Activated effector memory CD4-positive, alpha-beta T cell treated with Interleukin-2 at 50 U/mL for 16 hours (primary cell): ENCODE data around the gene AIFM2.
"Not testable (repeated sequence)": the region's sequence is repeated elsewhere in the genome, so short reads cannot be mapped to it uniquely, and the experiment has no call there.

Source experiments
- DNase-seq: peaks from one replicate; pipeline ENCODE4 v3.0.0-alpha.2; 2020

The AIFM2 gene

DNA sequence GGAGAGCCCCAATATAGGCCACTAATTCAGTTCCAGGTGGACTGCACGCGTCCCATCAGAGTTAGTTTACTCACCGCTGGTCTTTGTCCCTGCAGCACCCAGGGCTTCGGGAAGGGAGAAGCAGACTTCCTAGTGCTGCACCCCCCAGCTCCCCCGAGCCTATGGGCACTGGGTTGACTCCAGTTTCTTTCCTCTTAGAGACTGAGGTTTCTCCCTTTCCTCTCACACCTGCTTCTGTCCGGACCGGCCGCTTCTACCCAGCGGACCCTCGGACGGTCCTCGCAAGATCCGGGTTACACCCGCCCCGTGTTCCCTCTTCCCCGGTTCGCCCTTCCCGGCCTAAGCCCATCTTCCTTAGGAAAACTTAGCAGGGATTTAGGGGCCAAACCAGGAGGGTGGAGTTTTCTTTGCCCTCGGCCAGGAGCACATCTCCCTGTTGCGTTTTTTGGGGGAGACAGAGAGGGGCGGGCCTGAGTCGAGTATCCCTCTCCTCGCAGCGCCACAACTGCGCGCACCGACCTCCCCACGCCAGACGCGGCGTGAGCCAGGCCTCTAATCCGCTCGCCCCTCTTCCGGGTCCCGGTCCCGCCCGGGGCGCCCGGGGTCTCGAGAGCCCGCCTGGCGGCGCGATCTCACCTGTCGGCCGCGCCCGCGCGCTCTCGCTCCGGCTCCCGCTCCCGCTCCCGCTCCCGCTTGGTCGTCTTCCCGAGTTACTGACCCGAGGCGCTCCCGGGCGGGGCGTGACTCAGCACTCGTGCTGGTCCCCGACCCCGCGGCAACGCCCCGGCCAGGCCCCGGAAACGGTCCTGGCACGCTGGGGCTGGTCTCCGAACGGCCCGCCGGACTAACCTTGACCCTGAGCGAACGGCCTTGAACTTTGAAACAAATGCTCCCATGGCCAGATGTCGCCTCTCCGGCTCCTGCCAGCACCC is at the start of gene AIFM2:
Gene AIFM2, minus strand, starts transcription at position 728 of the 932 bp plus-strand sequence. CDS start 8,741 bp downstream, outside the sequence.
- peak; percentile 6 for DNase-seq

DNA sequence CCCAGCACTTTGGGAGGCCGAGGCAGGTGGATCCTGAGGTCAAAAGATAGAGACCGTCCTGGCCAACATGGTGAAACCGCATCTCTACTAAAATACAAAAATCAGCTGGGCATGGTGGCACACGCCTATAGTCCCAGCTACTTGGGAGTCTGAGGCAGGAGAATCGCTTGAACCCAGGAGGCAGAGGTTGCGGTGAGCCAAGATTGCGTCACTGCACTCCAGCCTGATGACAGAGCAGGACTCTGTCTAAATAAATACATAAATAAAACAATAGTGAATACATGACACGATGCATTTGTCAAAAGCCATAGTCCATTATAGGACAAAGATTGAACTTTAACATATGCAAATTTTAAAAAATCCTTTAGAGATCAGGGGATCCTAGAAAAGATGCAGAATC is 46.6 kb upstream of the AIFM2 start:
- not testable (repeated sequence) for DNase-seq

DNA sequence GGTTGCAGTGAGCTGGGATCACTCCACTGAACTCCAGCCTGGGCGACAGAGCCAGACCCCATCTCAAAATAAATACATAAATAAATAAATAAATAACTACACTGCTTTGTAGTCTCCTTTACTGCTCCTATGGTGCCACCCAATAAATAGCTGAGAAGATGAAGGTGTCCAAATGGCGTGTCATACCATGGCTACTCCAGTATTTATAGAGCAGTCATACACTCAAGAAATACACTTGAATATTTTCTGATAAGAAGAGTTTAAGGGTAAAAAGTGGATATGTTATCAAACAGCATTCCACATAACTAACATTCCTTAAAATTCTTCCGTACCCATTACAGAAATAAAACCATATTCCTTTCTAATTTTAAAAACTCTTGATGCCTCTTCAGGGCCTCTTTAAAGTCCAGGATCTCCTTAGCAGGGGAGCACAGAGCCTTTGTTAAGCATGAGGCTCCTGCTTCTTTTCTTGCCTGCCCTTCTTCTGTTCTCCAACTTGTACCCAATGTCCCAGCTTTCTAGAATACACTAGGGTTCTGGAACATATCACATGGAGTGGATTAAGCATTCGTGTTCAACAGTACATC is 45.6 kb upstream of the AIFM2 start:
- DNase-seq, result no peak

DNA sequence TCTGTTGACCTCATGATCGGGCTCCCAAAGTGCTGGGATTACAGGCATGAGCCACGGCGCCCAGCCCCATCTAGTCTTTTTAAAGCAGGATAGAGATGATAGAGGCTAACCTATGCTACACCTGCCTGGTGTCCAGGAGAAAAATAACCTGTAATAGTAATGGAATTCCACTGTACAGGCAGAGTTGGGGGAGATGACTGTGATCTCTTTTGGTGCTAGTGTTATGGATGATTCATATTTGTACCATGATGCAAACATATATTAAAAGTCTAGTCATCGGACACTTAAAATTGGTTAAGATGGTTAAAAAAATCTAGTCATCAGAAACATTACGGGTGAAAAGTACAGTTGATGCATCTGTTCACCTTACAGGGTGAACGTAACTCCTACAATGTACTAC is 43.8 kb upstream of the AIFM2 start:
- DNase-seq, result no peak

DNA sequence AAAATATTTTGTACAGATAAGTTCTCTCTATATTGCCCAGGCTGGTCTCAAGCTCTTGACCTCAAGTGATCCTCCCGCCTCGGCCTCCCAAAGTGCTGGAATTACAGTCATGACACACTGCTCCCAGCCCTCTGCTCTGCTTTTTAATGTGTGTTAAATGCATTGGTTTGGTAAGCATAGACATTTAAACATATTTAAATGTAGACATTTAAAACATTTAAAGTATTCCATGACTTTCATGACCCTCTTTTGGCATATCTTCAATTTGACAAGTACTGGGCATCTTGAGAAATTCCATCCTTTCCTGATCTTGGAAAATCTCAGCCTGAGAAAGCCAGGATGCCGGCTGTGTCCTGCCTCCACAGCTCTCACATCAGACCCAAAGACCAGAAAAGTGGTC is 42.9 kb upstream of the AIFM2 start:
- no peak for DNase-seq

DNA sequence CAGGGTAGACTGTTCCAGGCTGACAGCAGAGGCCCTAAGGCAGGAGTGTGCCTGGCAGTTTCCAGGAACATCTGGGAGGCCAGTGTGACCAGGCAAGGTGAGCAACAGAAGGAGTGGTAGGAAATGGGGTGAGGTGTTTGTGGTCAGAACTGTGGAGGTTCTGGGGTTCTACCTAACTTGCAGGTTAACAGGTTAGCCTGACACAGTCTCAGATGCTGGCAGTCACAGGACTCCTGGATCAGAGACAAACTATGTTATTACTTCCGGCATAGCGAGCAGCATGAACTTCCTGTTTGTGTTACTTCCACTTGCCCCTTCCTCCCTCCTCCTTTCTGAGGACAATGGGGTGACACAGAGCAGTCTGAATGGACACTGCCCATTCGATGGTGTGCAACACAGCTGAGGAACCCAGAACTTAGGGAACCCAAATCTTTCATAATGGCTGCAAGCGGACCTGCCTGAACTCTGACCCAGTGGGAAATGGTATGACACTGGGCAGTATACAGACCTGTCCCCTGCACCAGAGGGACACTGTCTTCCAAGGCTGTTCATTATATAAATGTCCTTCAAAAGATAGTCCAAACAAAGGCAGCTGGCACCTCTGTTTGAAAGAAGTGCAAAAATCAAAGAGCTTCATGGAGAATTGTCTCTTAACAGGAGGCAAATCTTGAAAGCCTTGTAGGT is 41.6 kb upstream of the AIFM2 start:
- DNase-seq, result peak; percentile 19

DNA sequence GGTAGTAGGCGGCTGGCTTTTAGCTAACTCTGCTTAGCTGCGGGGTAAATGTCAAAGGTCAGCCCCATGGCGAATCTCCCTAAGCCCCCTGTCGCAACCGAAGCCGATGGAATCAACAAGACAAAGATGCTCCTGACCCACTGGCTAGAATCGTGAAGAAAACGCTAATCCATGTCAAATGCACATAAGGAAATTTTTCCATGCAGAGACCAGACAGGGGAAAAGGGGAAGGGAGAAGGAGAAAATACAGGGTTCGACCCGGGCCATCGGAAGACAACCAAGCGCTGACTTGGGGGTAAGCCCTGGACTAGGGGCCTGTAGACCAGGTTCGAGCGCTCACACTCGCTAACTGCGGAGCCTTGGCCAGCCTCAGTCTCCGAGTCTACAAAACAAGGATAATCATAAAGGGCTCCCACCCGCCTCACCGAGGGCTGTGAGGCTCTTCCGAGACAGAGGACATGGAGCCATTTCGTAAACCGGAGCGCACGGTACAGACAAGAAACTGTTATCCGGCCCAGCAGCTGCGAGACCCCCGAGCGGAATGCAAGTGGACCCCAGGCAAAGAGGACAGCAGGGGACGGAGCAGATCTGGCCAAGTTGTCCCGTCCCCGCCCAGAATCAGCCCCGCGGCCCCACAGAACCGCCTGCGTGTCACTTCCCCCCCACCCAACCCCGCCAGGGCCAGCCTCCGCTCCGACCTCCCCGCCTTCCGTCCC is 37.2 kb upstream of the AIFM2 start:
- DNase-seq, result no peak

DNA sequence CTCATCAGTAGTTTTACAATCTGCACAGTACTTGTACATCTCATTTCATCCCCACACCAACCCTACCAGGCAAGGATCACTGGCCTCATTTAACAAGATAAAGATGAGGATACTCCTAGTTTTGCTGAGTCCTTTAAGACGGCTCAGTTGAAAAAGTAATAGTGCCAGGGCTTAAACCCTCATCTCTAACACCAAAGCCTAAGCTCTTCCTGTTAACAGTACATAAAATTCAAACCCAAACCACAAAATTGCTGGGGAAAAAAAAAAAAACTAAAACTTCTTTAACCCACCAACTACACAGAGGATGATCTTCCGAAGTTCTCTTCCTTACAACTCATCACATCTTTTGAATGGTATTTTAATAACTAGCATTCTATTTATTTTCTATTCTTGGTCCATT is 36.4 kb upstream of the AIFM2 start:
- DNase-seq, result no peak

DNA sequence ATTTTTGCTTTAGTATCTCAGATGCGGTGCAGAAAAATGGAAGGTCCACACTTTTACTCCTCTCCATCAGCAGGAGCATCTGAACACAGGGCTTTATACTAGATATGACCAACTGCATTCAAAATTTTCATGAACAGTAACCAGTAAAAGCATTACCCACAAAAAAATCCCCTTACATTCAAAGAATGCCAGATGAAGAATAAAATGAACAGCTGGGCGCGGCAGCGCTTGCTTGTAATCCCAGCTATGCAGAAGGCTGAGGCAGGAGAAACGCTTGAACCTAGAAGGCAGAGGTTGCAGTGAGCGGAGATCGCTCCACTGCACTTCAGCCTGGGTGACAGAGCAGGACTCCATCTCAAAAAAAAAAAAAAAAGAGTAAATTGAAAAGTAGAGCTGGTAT is 34.6 kb upstream of the AIFM2 start:
- DNase-seq, result no peak

DNA sequence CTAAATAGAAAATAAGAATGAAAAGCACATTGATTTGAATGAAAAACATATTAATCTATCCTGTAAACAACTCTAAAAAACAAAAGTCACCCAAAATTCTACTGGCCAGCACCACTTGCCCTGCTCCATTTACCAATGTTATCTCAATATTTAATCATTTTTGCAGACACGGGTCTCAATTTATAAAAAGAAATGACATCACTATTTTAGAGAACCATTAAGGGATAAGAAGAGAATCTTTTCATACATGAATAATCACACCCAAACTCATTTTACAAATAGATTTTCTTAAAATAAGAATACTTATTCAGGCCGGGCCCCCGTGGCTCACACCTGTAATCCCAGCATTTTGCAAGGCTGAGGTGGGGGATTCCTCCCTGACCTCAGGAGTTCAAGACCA is 33.8 kb upstream of the AIFM2 start:
- DNase-seq, result no peak

DNA sequence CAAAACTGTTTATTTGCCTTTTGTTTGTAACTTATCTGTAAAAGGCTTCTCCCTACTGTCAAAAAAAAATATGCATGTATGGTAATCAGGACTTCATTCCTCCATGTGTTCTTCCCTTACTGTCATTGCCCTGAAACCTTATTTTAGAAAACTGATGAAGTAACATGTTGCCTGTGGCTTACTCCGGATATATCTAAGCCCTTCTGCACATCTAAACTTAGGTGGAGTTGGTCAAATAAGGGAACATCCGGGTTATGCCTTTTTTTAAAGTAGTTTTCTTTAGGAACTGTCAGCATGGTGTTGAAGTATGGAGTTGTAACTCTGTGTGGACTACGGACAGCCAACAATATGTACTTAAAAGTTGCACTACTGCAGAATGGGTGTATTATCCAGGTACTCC is 31.5 kb upstream of the AIFM2 start:
- DNase-seq, result no peak

DNA sequence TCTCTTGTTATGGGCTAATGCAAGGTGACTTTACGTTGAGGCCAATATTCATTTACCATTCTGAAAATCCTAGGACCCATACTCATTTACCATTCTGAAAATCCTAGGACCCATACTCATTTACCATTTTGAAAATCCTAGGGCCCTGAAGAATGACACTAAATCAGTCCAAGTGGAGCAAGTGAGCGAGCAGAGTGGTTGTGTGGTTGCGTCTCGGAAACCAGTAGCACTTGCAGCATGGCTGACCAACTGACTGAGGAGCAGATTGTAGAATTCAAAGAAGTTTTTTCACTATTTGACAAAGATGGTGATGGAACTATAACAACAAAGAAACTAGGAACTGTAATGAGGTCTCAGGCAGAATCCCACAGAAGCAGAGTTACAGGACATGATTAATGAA is 30.8 kb upstream of the AIFM2 start:
- DNase-seq, result no peak

DNA sequence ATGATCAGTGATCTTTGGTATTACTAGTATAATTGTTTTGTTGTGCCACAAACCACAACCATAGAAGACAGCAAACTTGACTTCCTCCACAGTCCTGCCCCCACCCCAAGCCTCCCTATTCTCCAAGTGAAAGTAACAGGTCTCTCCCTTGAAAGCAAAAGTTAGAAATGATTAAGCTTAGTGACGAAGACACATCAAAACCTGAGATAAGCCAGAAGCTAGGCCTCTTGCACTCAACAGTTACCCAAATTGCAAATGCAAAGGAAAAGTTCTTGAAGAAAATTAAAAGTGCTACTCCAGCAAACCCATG is 30.2 kb upstream of the AIFM2 start:
- peak; percentile 16 for DNase-seq

DNA sequence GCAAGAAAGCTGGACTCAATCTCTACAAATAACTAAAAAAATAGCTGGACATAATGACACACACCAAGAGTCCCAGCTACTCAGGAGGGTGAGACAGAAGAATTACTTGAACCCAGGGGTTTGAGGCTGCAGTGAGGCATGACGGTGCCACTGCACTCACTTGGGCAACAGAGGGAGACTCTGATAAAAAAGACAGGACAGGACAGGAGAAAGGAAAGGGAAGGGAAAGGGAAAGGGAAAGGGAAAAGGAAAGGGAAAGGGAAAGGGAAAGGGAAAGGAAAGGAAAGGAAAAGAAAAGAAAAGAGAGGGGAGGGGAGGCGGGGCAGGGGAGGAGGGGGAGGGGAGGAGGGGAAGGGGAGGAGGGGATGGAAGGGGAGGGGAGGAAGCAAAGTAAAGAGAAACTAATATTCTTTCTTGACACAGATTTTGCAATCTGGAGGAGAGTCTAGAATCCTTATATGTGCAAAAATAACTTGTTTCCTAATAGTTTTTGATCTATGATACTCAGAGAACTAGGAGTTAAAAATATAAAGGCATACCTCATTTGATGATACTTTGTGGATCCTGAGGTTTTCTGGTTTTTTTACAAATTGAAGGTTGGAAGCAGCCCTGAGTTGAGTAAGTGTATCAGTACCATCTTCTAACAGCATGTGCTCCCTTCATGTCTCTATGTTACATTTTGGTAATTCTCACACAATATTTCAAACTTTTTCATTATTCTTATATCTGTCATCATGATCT is 29.7 kb upstream of the AIFM2 start:
- DNase-seq, result no peak

DNA sequence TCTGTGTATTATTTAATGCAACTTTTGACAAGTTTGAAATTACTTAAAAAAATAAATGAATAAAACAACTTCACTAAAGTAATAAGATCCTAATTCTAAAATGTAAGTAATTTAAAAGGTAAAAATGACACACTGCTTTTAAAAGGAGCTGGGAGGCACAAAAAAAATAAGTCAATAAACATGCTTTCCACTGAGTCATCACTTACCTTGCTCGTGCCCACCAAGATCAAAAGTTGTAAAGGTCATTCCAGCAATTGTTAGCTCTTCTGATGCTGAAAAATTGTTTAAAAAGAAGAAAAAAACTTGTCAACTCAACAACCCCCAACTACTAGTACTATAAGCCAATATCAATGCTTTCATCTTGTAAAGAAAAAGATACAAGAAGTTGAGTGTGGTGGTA is 28.2 kb upstream of the AIFM2 start:
- no peak for DNase-seq

DNA sequence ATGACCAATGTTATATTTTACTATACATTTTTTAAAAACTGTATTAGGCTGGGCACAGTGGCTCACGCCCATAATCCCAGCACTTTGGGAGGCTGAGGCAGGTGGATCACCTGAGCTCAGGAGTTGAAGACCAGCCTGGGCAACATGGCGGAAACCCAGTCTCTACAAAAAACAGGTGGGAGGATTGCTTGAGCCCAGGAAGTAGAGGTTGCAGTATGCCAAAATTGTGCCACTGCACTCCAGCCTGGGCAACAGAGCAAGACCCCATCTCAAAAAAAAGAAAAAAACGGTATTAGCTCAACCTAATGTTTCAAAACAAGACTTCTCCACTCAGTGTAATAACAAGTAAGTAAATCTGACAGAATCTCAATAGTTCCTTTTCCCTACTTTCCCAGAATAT is 26.7 kb upstream of the AIFM2 start:
- not testable (repeated sequence) for DNase-seq

DNA sequence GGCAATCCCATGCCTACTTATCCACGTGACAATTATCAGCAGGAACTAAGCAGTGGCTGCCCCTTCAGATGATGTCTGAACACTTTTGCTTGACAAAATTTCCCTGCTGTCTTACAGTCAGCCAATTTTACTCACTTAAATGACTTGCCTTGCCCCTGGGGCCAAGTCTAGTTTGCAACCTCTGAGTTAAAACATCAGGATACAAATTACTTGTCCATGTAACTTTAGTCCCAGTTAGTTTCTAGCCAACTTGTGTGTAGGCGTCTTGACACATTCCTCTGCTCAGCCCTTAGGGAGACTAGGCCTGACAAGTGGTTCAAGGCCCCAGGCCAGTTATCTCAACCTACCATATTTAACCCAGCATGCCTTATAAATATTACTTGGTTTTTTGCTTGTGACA is 25.5 kb upstream of the AIFM2 start:
- DNase-seq, result no peak

DNA sequence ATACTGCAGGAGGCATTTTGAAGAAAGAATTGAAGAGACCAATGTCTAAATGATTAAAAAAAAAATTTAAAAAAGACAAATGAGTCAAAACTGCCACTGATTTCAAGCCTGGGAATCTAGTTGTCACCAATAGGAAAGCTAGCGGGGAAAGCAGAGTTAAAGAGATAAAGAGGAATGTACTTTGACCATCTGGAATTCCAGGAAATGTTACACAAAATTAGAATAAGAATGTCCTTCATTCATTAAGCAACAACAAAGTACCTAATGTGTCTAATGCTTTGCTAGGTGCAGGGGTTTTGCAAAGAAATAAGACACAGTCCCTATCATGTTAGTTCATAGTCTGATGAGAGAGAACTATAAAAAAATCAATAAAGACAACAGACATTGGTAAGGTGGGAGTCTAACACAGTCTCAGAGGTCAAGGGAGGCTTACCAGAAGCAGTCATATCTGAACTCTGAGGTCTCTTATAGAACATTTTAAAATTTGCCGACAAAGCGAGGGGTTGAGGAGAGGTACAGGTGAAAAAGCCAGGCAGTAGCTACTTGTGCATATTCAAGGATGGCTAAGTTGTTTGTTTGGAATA is 22.7 kb upstream of the AIFM2 start:
- DNase-seq, result no peak

DNA sequence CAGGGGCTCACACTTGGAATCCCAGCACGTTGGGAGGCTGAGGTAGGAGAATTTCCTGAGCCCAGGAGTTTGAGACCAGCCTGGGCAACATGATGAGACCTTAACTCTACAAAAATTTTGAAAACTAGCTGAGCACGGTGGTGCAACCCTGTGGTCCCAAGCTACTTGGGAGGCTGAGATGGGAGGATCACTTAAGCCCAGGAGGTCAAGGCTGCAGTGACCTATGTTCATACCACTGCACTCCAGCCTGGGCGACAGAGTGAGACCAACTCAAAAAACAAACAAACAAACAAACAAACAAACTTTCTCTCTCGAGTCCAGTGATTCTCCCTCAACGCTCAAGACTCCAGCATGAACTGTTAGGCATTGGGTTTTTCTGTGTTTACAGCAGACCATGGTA is 15.9 kb upstream of the AIFM2 start:
- no peak for DNase-seq

DNA sequence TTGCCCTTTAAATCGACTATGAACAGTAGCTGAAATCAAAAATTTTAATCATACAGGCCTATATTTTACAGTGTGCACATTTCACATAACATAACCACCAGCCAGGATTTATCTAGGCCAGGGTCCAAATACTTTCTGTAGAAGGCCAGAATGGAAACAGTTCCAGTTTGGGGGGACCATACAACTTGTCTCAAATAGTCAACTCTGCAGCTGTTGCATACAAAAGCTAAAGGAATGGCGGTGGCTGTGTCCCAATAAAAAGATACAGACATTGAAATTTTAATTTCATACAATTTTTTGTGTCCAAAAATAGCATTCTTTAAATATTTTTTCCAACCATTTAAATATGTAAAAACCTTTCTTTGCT is 14.6 kb upstream of the AIFM2 start:
- no peak for DNase-seq

DNA sequence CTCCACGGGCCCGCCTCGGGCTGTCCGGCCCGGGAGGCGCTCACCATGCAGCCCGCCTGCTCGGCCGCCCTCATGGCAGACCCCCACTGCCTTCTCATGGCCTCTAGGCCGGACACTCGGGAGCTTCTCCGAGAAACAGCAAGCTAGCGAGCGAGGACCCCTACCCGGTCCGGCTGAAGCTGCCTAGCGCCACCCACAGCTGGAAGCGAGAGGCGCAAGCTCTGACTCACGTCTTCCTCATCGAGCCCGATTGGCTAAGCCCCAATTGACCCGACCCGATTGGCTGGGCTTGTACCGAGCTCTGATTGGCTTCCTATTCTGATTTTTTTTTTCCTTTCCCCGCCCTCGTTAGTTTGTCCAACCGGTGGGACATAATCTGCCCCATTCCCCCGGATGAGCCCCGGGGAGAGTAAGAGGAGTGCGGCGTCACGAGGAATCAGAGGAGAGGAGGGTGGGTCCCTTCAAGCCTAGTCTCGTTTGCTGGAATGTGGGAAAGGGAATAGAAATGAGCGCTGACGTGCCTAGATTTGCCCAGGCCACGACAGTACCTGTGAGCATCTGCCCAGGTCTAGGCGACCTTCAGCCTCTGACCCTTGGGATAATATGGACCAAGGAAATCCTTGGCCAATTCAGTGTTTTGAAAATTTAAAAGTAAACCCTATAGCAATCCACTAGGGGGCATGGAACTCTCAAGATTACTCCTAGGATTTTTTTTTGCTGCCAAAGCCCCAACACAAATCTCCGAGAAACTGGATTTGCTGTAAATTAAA is 14.0 kb upstream of the AIFM2 start, which contains the start of gene TYSND1:
Gene TYSND1, minus strand, starts transcription at position 212 of the 770 bp plus-strand sequence. Its CDS starts 114 bp downstream, at position 98.
- DNase-seq, result peak; percentile 87
